Prostate gland (tissue), 2 donors: ENCODE measurements around the gene FADS2. TPM values are rescaled to one million over a fixed set of nuclear protein-coding genes. Genes with fewer than 3 reads are reported as not detected.

Experiments
- DNase-seq: peaks from one replicate; pipeline ENCODE4 v3.0.0-alpha.2; 2019; ENCODE audit warnings: low spot score
- H3K27ac ChIP-seq, 2 donors: fragments of 200-600 bp; sonication (generic); 2 replicates each; pipeline ENCODE4 v1.5.1; 2017 to 2019
- H3K27me3 ChIP-seq: fragments of 200-600 bp; sonication (generic); replicated peaks from 2 replicates; pipeline ENCODE4 v1.5.1; 2019; ENCODE audit not compliant: insufficient read depth
- H3K36me3 ChIP-seq, 2 donors: fragments of 200-600 bp; sonication (generic); 1 replicate in 1 of 2; 2 replicates in 1 of 2; pipeline versions ENCODE4 v1.5.1 to v1.8.1; 2017 to 2019
- H3K4me1 ChIP-seq: fragments of 200-600 bp; sonication (generic); replicated peaks from 2 replicates; pipeline ENCODE4 v1.5.1; 2019
- H3K4me3 ChIP-seq, 2 donors: fragments of 200-600 bp; sonication (generic); 2 replicates each; pipeline ENCODE4 v1.5.1; 2017 to 2019
- H3K9me3 ChIP-seq: fragments of 200-600 bp; sonication (generic); 2 replicates; pipeline ENCODE4 v1.5.1; 2017
- POLR2A ChIP-seq: fragments of 450-650 bp; IDR thresholded peaks from one replicate; pipeline ENCODE4 v1.6.1; 2016; ENCODE audit warnings: antibody characterized with exemption, mild to moderate bottlenecking
- POLR2AphosphoS5 ChIP-seq: sonication (generic); formaldehyde crosslinking; IDR thresholded peaks from one replicate; pipeline ENCODE4 v1.6.1; 2017; ENCODE audit warnings: antibody characterized with exemption
- WGBS: methylation state at CpG from one replicate; pipeline ENCODE4 v1.1.5; 2018; 5-methylcytosine and 5-hydroxymethylcytosine counted together
- intact Hi-C: fragments of 100-400 bp; cut with DNase I; formaldehyde crosslinking; loops from one replicate; pipeline ENCODE4 v1.14.2; 2022
- total RNA-seq, 2 donors: library from RNA; depleted of rRNA; stranded (reverse); fragments of >200 nt; gene quantifications; one replicate each; pipeline ENCODE4 v1.1.0, GENCODE V29; 2016
- TF ChIP-seq, protein P1 (sequence below), 4 experiments: fragments of 200-600 bp in 2 of 4; fragments of 450-650 bp in 2 of 4; sonication (generic) in 2 of 4; IDR thresholded peaks; 1 replicate in 3 of 4; 2 replicates in 1 of 4; pipeline ENCODE4 v1.5.1; 2016 to 2019; ENCODE audit warnings: antibody characterized with exemption in 4 of 4, mild to moderate bottlenecking in 2 of 4, moderate library complexity in 2 of 4

FADS2 gene
- total RNA-seq, 2 donors from 2014 or later, result 67.5 to 213 TPM

DNA sequence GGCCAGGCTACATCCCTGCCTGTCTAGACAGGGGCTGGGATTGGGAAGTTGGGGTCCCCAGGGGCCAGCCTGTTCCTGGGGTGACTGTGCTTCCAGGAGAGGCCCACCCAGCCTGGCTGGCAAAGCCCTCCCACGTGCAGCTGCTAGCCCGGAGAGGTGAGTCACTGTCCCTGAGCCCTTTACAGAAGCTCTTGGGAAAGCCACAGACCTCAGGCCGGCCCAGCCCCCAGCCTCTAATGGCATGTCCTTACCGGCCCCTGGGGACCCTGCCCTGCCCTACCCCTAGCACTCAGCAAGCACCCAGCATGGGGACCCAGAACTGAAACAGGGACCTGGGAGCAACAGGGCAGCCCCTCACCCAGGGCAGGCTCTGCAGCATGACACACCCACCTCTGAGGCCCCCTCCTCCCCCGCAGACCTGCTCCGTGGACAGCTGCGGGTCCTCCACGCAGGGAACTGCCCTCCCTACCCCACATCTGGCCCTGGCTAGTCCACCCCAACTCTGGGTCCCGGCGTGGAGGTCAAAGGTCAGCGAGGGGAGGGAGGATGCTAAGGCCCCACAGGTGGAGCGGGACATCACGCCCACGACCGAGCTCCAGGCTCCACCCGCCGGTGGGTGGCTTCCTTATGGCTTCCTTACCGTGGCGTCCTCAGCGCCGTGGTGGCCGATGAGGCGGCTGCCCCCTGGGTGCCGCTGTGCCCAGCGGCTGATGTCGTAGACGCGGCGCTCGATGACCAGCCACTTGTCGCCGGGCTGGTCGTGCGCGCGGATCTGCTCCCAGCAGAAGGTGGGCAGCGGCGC, 62.6 kb downstream of the FADS2 start:
- no peaks in the 10 kb centered on the region for H3K27me3 ChIP-seq
- H3K4me1 ChIP-seq, result peaks cover 9% of the 10 kb centered on the region
- H3K4me3 ChIP-seq, result peak overlapping the region; percentile 73 to 85
- H3K9me3 ChIP-seq, result no peaks in the 10 kb centered on the region
- WGBS, result 1% methylated on average over 20 of the region's 38 CpGs
- H3K36me3 ChIP-seq, result no peaks in the 10 kb centered on the region
- H3K27ac ChIP-seq, result peak overlapping the region; percentile 70 to 72
- TF ChIP-seq POLR2AphosphoS5, result no peak
- TF ChIP-seq, protein P1, sequence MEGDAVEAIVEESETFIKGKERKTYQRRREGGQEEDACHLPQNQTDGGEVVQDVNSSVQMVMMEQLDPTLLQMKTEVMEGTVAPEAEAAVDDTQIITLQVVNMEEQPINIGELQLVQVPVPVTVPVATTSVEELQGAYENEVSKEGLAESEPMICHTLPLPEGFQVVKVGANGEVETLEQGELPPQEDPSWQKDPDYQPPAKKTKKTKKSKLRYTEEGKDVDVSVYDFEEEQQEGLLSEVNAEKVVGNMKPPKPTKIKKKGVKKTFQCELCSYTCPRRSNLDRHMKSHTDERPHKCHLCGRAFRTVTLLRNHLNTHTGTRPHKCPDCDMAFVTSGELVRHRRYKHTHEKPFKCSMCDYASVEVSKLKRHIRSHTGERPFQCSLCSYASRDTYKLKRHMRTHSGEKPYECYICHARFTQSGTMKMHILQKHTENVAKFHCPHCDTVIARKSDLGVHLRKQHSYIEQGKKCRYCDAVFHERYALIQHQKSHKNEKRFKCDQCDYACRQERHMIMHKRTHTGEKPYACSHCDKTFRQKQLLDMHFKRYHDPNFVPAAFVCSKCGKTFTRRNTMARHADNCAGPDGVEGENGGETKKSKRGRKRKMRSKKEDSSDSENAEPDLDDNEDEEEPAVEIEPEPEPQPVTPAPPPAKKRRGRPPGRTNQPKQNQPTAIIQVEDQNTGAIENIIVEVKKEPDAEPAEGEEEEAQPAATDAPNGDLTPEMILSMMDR (IDR thresholded peaks at IDR 0.05), result peak in 1 of 4 experiments; percentile 14
- no peak for DNase-seq
- intact Hi-C loops, result loop anchor here (2.0 kb wide), 1 partner anchor 94 kb away; no protein-coding TSS in a partner anchor

DNA sequence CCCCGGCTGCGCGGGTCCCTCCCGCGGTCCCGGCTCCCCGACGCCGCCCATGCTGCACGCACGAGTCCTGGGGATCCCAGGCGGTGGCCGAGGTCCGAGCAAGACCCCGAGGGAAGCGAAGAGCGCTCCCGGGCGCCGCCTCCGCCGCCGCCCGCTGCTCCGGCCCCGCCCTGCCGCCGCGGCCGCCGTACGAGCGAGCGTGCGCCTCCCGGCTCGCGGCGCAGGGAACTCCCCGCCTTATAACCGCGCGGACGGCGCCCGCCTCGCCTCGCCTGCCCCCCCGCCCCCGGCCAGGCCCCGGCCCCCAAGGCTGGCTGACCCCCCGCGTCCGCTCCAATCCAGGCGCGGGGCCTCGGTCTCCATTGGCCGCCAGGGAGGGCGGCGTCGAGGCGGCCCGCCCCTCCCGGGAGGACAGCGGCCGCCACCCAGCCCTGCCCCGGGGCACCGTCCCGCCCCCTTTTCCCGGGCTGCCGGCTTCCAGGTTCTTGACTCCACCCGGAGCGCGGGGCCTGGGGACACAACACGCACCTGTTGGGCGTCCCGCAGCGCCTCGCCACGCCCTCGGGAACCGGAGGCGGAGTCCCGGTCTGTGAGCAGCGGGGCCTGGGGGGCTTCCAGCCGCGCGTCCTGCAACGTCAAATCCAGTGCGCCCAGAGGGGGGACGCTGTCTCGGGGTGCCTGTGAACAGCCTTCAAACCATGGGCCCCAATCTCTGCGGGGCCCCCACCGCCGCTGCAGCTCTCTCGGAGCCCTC, 63.4 kb downstream of the FADS2 start, which contains the start of gene FADS3:
FADS3 (minus strand) TSS at position 215 of the 754 bp plus-strand sequence; CDS start at position 51, 164 bp downstream.
- peak; percentile 71 for DNase-seq
- no peaks in the 10 kb centered on the region for H3K9me3 ChIP-seq
- 0% methylated on average over 34 of the region's 96 CpGs for WGBS

DNA sequence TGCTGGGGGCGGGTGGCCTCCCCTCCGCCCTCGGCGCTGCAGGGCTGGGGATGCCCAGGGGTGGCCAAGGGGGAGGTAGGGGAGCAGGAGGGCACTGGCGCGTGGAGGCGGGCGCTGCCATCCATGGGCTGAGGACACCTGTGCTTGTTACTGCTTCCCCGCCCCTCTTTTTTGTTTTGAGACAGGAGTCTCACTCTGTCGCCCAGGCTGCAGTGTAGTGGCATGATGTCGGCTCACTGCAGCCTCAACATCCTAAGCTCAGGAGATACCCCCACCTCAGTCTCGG, 63.9 kb downstream of the FADS2 start:
- H3K36me3 ChIP-seq, result no peaks in the 10 kb centered on the region
- intact Hi-C loops, result no loop called here
- peak overlapping the region; percentile 70 to 72 for H3K27ac ChIP-seq
- no peaks in the 10 kb centered on the region for H3K9me3 ChIP-seq
- DNase-seq, result no peak
- WGBS, result 29% methylated on average over 11 of the region's 12 CpGs
- TF ChIP-seq, protein P1 (IDR thresholded peaks at IDR 0.05), result no peak
- no peak for TF ChIP-seq POLR2A
- TF ChIP-seq POLR2AphosphoS5, result no peak
- H3K27me3 ChIP-seq, result no peaks in the 10 kb centered on the region
- peak overlapping the region; percentile 73 to 85 for H3K4me3 ChIP-seq
- H3K4me1 ChIP-seq, result peaks cover 9% of the 10 kb centered on the region

More for the DNA sequence above, 63.4 kb downstream of the FADS2 start, which contains the start of gene FADS3:
- TF ChIP-seq, protein P1 (IDR thresholded peaks at IDR 0.05), result peak in 2 of 4 experiments; percentile 3 to 4
- no peak for TF ChIP-seq POLR2AphosphoS5
- TF ChIP-seq POLR2A, result peak; percentile 14
- Histone ChIP-seq H3K36me3 (no peaks in the 10 kb centered on the region), H3K27ac (peak within 1 kb of the TSS; percentile 70 to 72), H3K4me3 (peak within 1 kb of the TSS; percentile 73 to 85), H3K4me1 (peaks cover 9% of the 10 kb centered on the region), H3K27me3 (no peaks in the 10 kb centered on the region)
- intact Hi-C loops, result loop anchor here (2.0 kb wide), 1 partner anchor 95 kb away; no protein-coding TSS in a partner anchor

DNA sequence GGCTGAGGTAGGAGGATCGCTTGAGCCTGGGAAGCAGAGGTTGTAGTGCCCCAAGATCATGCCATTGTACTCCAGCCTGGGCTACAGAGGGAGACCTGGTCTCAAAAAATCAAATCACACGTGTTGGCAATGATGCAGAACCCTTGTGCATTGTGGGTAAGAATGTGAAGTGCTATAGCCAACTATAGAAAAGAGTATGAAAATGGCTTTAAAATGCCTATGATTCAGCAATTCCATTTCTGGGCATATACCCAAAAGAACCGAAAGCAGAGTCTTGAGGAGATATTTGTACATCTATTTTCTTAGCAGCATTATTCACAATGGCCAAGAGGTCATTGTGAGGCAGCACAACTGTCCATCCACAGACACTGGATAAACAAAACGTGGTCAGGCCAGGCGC, 65.9 kb downstream of the FADS2 start:
- H3K27ac ChIP-seq, result no peak overlapping the region
- H3K4me3 ChIP-seq, result no peak overlapping the region
- H3K27me3 ChIP-seq, result no peaks in the 10 kb centered on the region
- H3K36me3 ChIP-seq, result no peaks in the 10 kb centered on the region
- no peak for DNase-seq
- H3K9me3 ChIP-seq, result no peaks in the 10 kb centered on the region
- H3K4me1 ChIP-seq, result peaks cover 9% of the 10 kb centered on the region
- 66% methylated on average over 5 of the region's 5 CpGs for WGBS
- TF ChIP-seq POLR2AphosphoS5, result no peak
- TF ChIP-seq, protein P1 (IDR thresholded peaks at IDR 0.05), result no peak
- TF ChIP-seq POLR2A, result no peak
- intact Hi-C loops, result no loop called here
